HG02763 (cell line): ENCODE results near the gene IPPK.
"Not testable (repeated sequence)": the region's sequence is repeated elsewhere in the genome, so short reads cannot be mapped to it uniquely, and the experiment has no call there.

Experiments
- ATAC-seq: cut with Tn5 transposase; IDR thresholded peaks from one replicate; pipeline ENCODE4 v1.9.1; 2021; ENCODE audit warnings: mild to moderate bottlenecking, moderate library complexity; ENCODE audit not compliant: unreplicated experiment

IPPK gene

DNA sequence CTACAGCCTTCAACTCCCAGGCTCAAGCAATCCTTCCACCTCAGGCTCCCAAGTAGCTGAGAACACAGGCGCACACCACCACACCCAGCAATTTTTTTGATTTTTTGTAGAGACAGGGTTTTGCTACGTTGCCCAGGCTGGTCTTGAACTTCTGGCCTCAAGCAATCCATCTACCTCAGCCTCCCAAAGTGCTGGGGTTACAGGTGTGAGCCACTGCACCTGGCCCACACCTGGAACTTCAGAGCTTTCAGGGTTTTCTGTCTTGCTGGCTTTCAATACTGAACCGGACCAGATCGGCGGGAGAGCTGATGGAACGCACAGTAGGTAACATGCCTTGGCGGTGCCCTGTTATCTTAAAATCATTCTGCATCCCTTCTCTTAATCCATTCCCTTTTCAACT lies 30.8 kb downstream of the IPPK start:
- no peak for ATAC-seq

DNA sequence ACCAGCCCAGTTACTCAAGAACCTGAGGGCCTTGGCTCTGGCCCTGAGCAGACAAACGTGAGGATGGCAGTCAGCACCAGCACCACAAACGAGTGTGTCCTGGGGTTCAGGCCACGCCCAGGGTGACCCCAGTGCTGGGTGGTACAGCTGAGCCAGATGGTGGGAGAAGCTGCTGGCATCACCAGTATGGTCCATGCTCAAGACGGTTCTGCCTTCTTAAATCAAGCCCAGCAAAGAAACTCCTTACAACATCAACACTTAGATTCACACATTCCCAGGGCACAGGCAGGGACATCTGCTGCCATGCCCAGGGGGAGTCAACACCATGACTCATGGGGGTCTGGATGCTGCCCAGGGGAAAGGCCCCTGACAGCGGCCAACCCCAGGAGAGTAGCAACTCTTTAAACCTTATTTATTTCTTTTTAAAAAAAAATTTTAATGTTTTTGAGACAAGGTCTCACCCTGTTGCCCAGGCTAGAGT lies 31.3 kb downstream of the IPPK start:
- no peak for ATAC-seq

DNA sequence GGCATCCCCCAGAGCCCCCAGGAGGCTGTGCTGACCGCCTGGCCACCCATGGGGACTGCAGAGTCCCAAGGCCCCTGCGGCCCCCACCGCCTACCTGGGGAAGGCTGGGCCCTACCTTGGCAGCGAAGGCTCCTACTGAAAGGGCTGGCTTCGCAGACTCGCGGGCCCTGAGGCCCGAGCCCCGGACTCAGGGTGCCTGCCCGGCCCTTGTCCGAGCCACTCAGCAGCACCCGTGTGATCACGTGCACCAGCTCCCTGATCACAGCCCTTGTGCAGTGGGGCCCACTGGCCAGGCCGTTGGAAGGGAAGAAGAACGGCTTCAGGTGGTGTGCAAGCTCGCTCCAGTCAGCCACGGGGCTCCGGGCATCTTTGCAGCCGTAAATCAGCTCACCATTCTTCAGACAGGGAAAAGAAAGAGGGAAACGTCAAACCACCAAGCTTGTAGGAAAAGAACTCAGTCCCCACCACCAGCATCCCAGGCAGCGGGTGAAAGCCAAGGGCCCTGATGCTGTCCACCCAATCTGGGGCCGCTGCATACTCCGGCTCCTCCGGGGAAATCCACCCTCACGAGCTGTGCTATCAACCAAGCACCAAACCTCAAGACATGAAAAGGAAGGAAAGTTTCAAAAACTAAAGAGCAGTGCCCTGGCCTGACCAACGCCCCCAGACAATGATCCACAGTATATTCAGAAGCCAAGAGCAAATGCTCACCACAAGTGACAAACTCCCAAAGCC lies 31.9 kb downstream of the IPPK start:
- no peak for ATAC-seq

DNA sequence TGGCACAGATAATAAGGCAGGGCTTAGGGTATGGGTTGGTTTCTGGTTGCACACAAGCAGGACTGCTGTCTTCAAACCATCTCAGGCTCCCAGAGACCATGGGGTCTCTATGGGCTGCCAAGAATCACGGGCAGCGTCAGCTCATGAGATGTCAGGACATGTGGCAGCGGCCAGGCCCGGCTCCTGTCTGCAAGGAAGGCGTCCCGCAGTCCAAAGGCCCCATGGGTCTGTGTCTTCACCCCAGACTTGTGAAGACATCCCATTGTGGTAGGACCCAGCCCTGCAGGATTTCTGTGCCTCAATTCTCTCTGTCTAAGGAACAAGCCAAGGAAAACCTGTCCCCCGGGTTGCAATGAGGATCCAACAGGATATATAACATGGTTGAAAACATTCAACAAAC lies 32.6 kb downstream of the IPPK start:
- ATAC-seq = no peak

DNA sequence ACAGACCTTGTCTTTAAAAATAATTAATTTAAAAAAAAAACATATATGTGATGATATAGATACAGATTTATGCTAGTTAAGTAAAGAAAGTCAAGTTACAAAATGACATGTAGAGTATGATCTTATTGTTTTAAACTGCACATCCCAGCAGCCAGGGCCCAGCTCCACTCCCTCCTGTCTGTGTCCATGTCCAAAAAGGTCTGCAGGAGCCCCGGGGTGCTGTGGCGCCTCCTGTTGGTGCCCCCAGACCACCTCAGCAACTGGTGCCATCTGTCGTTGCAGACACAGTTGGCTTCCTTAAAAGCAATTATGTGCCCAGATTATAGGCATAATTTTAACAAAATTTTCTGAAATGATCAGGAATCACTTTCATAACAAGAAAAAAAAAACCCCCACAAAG lies 33.3 kb downstream of the IPPK start:
- no peak for ATAC-seq

DNA sequence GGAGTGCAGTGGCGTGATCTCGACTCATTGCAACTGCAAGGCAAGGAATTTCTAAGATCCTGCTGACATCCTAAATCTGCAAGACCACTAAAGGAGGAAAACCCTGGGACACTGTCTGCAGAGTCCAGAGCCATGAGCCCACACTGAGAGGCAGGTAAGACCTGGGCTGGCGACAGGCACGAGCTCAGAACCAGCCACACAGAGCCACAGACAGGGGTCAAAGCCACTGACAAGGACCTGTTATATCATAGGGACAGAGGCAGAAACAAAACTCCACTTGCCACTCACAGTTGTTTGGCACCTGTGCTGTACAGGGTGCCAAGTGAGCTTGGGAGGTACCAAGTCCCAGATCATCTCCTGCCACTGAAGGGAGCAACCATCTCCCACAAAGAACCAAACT lies 34.2 kb downstream of the IPPK start:
- ATAC-seq = no peak

DNA sequence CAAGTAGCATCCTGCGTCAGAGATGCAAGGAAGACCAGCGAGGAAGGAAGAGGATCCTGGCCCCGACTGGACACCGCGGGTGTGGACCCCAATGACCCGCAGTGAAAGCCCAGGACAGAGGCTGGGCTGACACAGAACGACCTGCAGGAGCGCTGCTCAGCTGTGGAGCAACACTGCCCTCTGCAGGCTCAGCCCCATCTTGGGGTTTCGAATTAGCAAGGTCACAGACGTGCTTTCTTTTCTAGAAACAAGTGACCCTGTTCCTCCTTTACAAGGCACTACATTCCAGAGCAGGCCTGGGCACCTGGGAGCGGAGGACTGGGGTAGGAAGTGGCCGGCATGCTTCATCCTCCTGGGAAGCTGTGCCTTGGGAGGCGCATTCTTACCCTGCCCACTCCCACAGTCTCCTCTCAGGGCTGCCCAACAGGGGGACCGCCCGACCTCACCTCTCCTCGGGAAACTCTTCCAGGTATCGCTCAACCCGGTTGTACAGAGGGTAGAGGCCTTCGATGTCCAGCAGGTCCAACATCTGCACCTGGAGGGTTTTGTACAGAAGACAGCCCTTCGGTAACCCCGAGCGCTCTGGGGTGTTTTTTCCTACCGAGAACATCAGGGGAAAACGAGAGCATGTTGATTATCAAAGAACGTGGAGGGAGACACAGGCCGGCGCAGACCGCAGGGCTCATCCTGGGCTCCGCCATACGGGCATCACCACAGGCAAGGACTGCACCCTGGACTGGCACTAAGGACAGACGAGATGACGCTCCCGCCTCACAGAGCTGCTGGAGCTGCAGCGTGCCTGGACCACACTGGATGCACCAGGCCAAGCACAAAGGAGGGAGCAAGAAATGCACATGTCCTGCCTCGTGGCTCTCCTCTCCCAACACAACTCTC lies 35.0 kb downstream of the IPPK start:
- no peak for ATAC-seq

DNA sequence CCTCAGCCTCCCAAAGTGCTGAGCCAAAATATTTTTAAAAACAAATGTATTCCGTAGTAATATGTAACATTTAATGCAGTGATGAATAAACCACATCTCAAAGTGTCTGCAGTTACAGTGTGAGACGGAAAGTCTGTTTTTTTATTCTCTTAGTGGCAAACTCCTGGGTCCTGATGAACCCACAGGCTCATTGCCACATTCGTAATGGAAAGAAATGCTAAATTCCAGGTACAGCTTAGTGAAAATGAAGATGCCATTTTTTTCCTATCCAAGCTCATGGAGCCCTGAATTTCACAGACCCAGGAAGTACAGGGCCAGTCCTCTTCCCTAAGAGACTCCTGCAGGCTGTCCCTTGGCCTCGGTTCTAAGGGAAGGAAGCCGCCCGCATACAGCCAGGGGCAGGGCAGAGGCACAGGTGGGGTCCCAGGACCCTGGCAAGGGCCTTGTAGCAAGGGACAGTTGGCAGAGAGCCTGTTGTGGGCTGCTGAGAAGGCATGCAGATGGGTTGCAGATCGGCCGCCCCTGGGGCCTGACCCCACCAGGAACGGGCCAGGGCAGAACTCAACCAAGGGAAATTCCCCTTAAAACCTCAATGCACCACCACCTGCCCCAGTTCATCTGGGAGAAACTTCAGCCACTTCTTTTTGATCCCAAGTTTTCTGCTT lies 36.2 kb downstream of the IPPK start:
- no peak for ATAC-seq

DNA sequence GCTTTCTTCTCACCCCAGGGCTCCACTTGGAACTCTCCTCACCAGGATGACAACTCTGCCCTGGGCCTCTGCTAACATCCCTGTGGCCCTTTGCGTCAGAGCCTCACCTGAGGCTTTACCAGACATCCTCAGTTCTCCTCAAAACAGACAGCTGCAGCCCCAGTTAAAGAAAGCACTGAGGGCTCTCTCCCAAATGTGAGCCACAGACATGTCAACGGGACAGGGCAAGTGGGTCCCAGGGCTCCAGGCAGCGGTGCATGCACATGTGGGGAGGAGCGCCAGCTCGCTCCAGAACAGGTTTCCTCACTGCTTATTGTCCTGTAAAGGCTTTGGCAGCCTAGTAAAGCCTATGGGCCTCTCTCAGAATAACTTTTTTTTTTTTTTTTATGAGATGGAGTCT lies 37.3 kb downstream of the IPPK start:
- no peak for ATAC-seq

DNA sequence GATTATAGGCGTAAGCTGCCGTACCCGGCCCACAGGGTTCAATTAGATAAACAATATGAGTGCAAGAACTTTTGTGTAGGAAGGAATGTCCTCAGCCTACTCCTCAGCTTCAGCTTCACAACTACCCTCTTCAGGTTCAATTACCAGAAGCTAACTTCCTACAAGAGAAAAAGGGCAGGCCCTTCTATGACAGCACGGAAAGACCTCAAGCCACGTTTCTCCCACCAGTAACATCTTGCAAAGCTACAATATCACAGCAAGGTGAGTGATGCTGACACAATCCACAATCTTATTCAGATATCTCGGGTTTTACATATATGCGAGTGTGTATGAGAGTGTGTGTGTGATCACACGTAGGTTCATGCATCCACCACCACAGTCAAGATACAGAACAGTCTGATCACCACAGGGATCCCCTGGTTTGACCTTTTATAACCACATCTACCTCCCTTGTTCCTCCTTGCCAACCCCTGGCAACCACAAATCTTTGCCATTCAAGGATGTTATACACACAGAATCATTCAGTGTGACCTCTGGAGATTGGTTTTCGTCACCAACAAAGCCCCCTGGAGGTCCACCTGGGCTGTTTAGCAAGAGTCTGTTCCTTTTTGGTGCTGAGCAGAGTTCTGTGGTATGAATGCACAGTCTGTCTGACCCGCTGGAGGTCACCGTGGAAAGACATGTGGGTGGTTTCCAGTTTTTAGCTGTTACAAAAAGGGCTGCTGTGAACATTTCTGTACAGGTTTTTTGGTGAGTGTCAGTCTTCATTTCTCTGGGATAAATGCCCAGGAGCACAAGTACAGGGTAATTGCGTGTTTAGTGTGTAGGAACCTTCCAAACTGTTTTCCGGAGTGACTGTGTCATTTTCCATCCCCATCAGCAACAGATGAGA lies 38.2 kb downstream of the IPPK start:
- ATAC-seq = no peak

DNA sequence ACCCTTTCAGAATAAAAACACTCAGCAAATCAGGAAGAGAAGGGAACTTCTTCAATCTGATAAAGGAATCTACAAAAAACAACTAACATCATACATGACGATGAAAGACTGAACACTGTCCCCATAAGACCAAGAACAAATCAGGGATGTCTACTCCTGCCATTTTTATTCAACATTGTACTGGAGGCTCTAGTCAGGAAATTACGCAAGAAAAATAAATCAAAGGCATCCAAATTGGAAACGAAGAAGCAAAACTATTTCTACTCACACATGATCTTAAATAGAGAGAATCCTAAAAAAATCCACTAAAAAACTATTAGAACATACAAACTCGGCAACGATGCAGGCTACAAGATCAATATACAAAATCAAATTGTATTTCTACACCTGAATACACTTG lies 42.3 kb downstream of the IPPK start:
- no peak for ATAC-seq

DNA sequence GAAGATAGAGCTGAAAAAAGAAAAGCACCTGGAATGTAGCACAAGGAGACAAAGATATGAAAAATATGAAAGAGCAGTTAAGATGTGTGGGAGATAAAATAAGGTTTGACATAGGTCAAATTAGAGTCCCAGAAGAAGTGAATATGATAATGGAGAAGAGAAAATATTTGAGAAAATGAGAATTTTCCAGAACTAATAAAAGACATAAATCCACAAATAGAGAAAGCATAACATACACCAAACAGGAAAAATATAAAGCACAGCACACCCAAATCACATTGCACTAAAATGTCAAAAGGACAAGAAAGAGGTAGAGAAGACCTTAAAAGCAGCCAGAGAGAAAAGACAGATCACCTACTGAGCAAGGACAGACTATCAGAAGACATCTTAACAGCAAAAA lies 43.4 kb downstream of the IPPK start:
- no peak for ATAC-seq

DNA sequence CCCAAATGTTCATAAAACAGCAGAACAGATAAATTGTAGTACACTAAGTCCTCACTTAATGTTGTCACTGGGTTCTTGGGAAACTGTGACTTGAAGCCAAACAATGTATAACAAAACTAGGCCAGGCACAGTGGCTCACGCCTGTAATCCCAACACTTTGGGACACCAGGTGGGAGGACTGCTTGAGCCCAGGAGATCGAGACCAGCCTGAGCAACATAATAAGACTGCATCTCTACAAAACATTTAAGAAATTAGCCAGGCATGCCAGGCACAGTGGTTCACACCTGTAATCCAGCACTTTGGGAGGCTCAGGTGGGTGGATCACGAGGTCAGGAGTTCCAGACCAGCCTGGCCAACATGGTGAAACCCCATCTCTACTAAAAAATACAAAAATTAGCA lies 46.0 kb downstream of the IPPK start:
- ATAC-seq = not testable (repeated sequence)

DNA sequence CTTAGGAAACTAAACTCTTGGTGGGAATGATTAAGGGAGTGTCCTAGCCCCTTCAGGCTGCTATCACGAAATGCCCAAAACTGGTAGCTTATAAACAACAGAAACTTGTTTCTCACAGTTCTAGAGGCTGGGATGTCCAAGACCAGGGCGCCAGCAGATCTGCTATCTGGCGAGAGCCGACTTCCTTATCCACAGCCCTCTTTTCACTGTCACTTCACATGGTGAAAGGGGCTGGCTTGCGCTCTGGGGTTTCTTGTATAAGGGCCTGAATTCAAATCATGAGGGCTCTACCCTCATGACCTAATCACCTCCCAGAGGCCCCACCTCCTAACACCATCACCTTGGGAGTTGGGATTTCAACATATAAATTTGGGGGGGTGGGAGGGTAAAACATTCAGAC lies 49.1 kb downstream of the IPPK start:
- no peak for ATAC-seq

DNA sequence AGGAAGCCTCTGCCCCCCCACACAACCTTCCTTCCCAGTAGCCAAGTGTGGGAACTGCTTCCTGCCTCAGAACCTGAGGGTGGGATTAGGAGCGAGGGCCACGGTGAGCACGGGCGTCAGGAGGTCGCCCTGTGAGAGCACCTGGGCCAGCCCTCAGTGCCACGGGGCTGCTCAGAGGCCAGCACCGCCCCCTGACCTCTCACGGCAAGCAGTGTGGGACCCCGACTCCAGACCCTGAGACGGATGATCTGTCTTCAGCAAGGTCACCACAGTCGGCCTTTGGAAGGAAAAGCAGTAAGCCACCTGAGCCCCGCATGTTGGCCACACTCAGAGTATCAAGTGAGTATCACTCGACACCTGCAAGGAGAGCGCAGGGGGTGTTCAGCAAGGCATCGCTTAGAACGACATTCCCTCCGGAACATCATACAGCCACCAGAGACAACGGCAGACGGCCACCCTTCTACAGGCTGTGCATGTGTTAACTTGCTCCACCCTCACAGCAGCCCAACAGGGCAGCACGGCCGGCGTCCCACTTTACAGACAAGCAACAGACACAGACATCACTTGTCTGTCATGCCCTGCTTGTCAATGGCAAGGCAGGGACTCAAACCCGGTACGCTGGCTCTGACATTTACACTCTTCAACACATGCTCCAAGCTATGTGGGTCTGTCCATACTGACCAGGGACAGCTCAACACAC lies 50.2 kb downstream of the IPPK start:
- ATAC-seq = no peak

DNA sequence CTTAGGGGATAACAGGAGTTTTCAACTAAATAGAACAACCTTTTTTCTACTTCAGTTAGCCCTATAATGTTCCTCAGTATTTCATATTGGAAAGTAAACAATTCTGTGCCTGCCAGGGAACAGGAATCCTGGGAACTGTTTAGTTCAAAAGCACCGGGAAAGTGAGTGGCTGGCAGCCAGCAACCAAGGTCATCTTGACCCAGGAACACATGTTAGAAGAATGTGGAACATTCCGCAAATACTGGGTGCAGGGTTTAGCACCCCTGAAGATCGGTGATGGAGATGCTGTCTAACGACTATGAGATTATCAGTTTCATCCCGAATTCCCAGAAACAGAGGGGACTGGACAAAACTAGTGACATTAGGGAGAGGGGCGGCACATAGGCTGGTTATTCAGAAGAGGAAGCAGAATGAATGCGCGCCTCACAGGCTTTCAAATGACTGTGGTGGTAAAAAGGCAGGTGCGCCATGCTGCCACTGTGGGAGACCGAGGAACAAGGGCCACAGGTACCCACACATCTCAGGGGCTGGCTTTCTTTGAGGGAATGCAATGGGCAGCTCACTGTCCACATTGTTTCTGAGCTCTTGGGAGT lies 51.2 kb downstream of the IPPK start:
- ATAC-seq = no peak

DNA sequence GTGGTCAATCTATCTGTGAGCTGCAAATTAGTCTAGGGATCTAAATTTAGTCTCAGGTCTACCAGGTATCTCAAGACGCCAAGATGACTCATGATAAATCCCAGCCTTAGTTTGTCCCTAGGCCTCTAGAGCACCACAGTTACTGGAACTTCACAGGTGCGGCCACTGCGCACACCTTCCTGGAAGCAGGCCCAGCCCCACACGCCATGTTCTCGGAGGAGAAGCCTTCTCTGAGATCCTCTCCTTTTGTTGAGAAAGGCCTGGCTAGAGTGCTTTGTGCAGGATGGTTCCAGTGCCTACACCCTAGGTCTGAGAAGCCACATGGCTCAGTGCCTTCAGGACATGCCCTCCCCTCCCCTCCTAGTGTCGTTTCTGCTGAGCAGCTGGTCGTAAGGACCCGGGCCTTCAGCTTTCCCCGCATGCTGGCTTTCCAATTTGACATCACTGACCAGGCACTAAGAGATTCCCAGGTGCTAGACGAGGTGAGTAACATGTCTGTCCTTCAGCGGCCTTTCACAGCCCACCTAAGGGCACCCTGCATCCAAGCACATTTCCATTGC lies 51.9 kb downstream of the IPPK start:
- ATAC-seq = no peak

DNA sequence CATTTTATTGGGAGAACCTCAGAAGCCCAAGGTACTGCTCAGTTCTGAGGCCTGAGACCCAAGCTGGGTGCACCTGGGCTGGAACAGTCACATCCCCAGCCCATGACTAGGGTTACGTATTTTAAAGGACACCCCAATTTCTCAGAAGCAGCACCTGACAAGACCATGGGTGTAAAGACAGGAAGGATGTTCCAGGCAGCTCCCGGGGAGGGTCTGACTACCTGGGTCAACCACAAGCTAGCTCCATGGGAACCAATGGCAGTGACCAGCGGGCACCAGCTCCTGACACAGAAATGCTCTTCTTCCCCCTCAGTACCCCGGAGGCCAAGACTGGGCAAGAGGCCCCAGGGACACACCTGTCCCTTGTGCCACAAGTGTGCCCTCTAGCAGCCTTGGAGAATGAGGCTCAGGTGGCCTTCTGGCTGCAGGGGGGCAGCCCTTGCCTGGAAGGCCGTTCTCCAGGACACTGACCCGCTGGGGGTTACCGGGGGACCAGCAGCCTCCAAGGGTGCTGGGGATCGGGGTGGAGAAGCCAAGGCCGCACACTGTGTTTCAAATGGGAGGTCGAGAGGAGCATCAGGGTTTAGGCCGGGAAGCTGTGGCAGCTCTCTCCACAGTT lies 52.6 kb downstream of the IPPK start:
- ATAC-seq = no peak

DNA sequence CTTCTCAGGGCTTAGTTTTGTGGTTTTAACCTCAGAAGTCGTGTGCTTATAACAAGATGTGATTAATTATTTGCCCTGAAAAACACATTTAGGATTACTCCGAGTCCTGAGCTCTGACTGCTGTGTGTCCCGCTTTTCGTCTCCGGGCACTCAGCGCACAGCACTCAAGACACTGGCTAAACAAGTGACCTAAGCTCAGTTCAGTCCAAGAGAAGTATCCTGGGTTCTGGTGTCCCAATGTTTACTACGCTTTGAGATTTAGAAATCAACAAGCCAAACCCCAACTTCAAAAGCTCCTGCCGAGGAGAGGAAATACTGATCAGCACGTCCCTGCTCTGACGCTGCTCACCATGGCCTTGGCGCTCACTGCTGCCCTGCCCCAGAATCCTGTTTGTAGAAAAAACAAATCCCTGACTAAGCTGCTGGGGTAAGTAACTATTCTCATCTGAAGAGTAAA lies 53.2 kb downstream of the IPPK start:
- ATAC-seq = no peak
